GM13976 (cell line): Measurements from ENCODE around the gene G6PC3.

Experiments
- DNase-seq: peaks from one replicate; pipeline ENCODE4 v3.0.0; 2012; ENCODE audit warnings: low spot score
- CTCF ChIP-seq: IDR thresholded peaks from 2 replicates; pipeline ENCODE4 v1.5.1; 2012; ENCODE audit warnings: borderline replicate concordance, mild to moderate bottlenecking; ENCODE audit not compliant: insufficient read depth; ENCODE audit errors: extremely low read depth, missing control alignments, control extremely low read depth
- in situ Hi-C: fragments of 300-500 bp; cut with MboI; formaldehyde crosslinking; loops from one replicate; pipeline ENCODE4 v1.12.0; 2022; ENCODE audit warnings: low sequenced_read_pairs, mixed read lengths, inconsistent platforms; ENCODE audit not compliant: unreplicated experiment

Gene G6PC3

GRCh38 chr17:44105941-44106340 is 35.4 kb downstream of the G6PC3 start:
- DNase-seq, result no peak
- in situ Hi-C loops, result no loop called here
- no peak for TF ChIP-seq CTCF

- no peak for TF ChIP-seq CTCF
- DNase-seq, result no peak
- in situ Hi-C loops, result no loop called here
These were observed 36.3 kb downstream of the G6PC3 start for GRCh38 chr17:44106801-44107200.

- in situ Hi-C loops, result no loop called here
- no peak for DNase-seq
These were observed 38.1 kb downstream of the G6PC3 start for GRCh38 chr17:44108440-44109311.

GRCh38 chr17:44109312-44109630 is 38.7 kb downstream of the G6PC3 start:
- no peak for DNase-seq
- in situ Hi-C loops, result no loop called here
- no peak for TF ChIP-seq CTCF

More at GRCh38 chr17:44108440-44109311, 38.1 kb downstream of the G6PC3 start:
- TF ChIP-seq CTCF, result no peak

- in situ Hi-C loops, result no loop called here
- no peak for TF ChIP-seq CTCF
- no peak for DNase-seq
These were observed 39.6 kb downstream of the G6PC3 start for GRCh38 chr17:44110011-44110686.

- peak; percentile 90 for DNase-seq
- in situ Hi-C loops, result no loop called here
- no peak for TF ChIP-seq CTCF
These were observed 40.5 kb downstream of the G6PC3 start for GRCh38 chr17:44110823-44111633.
